Activated B cell treated with CpG ODN at 0.5 μM for 24 hours (primary cell): ENCODE measurements around the gene ZNF334. TPM values are rescaled to one million over a fixed set of nuclear protein-coding genes. Genes with fewer than 3 reads are reported as not detected.

ENCODE experiments used
- ATAC-seq: fragments of 200-7000 bp; cut with Tn5 transposase; one replicate; pipeline ENCODE4 v1.10.0; 2021; ENCODE audit warnings: low read depth, mild to moderate bottlenecking, moderate library complexity
- CTCF ChIA-PET: fragments of 350-600 bp; sonication (Branson Sonifier 250); formaldehyde crosslinking; loops from one replicate; lab custom pipeline; 2021; ENCODE audit warnings: antibody characterized with exemption; lab: Charles Lee
- POLR2A ChIA-PET: fragments of 350-600 bp; sonication (Branson Sonifier 250); formaldehyde crosslinking; loops from one replicate; lab custom pipeline; 2021; ENCODE audit warnings: antibody characterized with exemption; lab: Charles Lee
- DNase-seq: peaks from one replicate; pipeline ENCODE4 v3.0.0; 2022
- H3K27ac Mint-ChIP-seq: one replicate; pipeline ENCODE4 v1.8.0; 2020; ENCODE audit warnings: mixed read lengths
- H3K27me3 Mint-ChIP-seq: one replicate; pipeline ENCODE4 v1.8.0; 2021; ENCODE audit warnings: mixed read lengths
- H3K36me3 Mint-ChIP-seq: one replicate; pipeline ENCODE4 v1.8.0; 2021; ENCODE audit warnings: low read depth, mixed read lengths
- H3K4me1 Mint-ChIP-seq: one replicate; pipeline ENCODE4 v1.8.0; 2021; ENCODE audit warnings: mixed read lengths
- H3K4me3 Mint-ChIP-seq: one replicate; pipeline ENCODE4 v1.8.0; 2020; ENCODE audit warnings: mild to moderate bottlenecking, mixed read lengths
- H3K9me3 Mint-ChIP-seq: one replicate; pipeline ENCODE4 v1.8.0; 2020; ENCODE audit warnings: mixed read lengths
- CTCF ChIP-seq: fragments of 200-600 bp; IDR thresholded peaks from one replicate; pipeline ENCODE4 v1.8.0; 2022; ENCODE audit warnings: antibody characterized with exemption, mild to moderate bottlenecking
- intact Hi-C: fragments of 100-400 bp; cut with micrococcal nuclease; formaldehyde crosslinking; loops from one replicate; pipeline ENCODE4 v1.15.1; 2024
- total RNA-seq: library from RNA; stranded (reverse); gene quantifications from 2 replicates; pipeline ENCODE4 v1.2.3, GENCODE V29; 2022

The ZNF334 gene
- total RNA-seq, 1 donor from 2014 or later, result 0.27 TPM

- no peak overlapping the region for H3K4me3 Mint-ChIP-seq
- CTCF ChIA-PET, result no interaction called here
- DNase-seq, result no peak
- no peaks in the 10 kb centered on the region for H3K4me1 Mint-ChIP-seq
- peaks cover 42% of the 10 kb centered on the region for H3K27me3 Mint-ChIP-seq
- no peak for ATAC-seq
- H3K9me3 Mint-ChIP-seq, result no peaks in the 10 kb centered on the region
- no peak overlapping the region for H3K27ac Mint-ChIP-seq
- intact Hi-C loops, result no loop called here
- no peak for TF ChIP-seq CTCF
- no peaks in the 10 kb centered on the region for H3K36me3 Mint-ChIP-seq
- POLR2A ChIA-PET, result no interaction called here
These were observed 24.9 kb downstream of the ZNF334 start for GRCh38 chr20:46488451-46488850.

- CTCF ChIA-PET, result no interaction called here
- H3K27me3 Mint-ChIP-seq, result peaks cover 37% of the 10 kb centered on the region
These were observed 25.7 kb downstream of the ZNF334 start for GRCh38 chr20:46487628-46488027.

GRCh38 chr20:46485431-46485830 is 27.9 kb downstream of the ZNF334 start:
- ATAC-seq (no peak), DNase-seq (no peak)
- Mint-ChIP-seq H3K27me3 (peaks cover 33% of the 10 kb centered on the region), H3K27ac (no peak overlapping the region), H3K4me1 (no peaks in the 10 kb centered on the region), H3K36me3 (no peaks in the 10 kb centered on the region), H3K9me3 (no peaks in the 10 kb centered on the region), H3K4me3 (no peak overlapping the region)
- TF ChIP-seq CTCF, result no peak
- CTCF ChIA-PET, result interaction anchor here (2.5 kb wide), 1 partner anchor 179 kb away, joined by 6 read pairs; no protein-coding TSS in a partner anchor
- intact Hi-C loops, result loop anchor here (1.0 kb wide), 1 partner anchor 77 kb away; no protein-coding TSS in a partner anchor
- POLR2A ChIA-PET, result no interaction called here

More at GRCh38 chr20:46487628-46488027, 25.7 kb downstream of the ZNF334 start:
- DNase-seq (no peak), ATAC-seq (no peak)
- no peak overlapping the region for H3K27ac Mint-ChIP-seq
- no peak overlapping the region for H3K4me3 Mint-ChIP-seq
- no peak for TF ChIP-seq CTCF
- POLR2A ChIA-PET, result no interaction called here
- intact Hi-C loops, result no loop called here
- H3K9me3 Mint-ChIP-seq, result no peaks in the 10 kb centered on the region
- no peaks in the 10 kb centered on the region for H3K36me3 Mint-ChIP-seq
- no peaks in the 10 kb centered on the region for H3K4me1 Mint-ChIP-seq

GRCh38 chr20:46484954-46485353 is 28.4 kb downstream of the ZNF334 start:
- Mint-ChIP-seq H3K36me3 (no peaks in the 10 kb centered on the region), H3K4me1 (no peaks in the 10 kb centered on the region), H3K4me3 (no peak overlapping the region), H3K27ac (no peak overlapping the region), H3K9me3 (no peaks in the 10 kb centered on the region), H3K27me3 (peaks cover 33% of the 10 kb centered on the region)
- DNase-seq (no peak), ATAC-seq (no peak)
- POLR2A ChIA-PET, result no interaction called here
- intact Hi-C loops, result loop anchor here (1.0 kb wide), 1 partner anchor 77 kb away; no protein-coding TSS in a partner anchor
- CTCF ChIA-PET, result interaction anchor here (2.5 kb wide), 1 partner anchor 178 kb away, joined by 6 read pairs; no protein-coding TSS in a partner anchor
- no peak for TF ChIP-seq CTCF

- H3K27me3 Mint-ChIP-seq, result peaks cover 35% of the 10 kb centered on the region
- H3K27ac Mint-ChIP-seq, result no peak overlapping the region
- H3K36me3 Mint-ChIP-seq, result no peaks in the 10 kb centered on the region
These were observed 29.5 kb downstream of the ZNF334 start for GRCh38 chr20:46483879-46484278.

More at GRCh38 chr20:46483879-46484278, 29.5 kb downstream of the ZNF334 start:
- ChIA-PET CTCF (no interaction called here), POLR2A (no interaction called here)
- ATAC-seq (no peak), DNase-seq (no peak)
- Mint-ChIP-seq H3K4me3 (no peak overlapping the region), H3K9me3 (no peaks in the 10 kb centered on the region), H3K4me1 (no peaks in the 10 kb centered on the region)
- TF ChIP-seq CTCF, result no peak
- intact Hi-C loops, result no loop called here
